ENCODE data around the gene NFYC. TPM values are rescaled to one million over a fixed set of nuclear protein-coding genes. Genes with fewer than 3 reads are reported as not detected.

The NFYC gene
- total RNA-seq, 1 donor from 2014 or later, result 26.8 TPM

DNA sequence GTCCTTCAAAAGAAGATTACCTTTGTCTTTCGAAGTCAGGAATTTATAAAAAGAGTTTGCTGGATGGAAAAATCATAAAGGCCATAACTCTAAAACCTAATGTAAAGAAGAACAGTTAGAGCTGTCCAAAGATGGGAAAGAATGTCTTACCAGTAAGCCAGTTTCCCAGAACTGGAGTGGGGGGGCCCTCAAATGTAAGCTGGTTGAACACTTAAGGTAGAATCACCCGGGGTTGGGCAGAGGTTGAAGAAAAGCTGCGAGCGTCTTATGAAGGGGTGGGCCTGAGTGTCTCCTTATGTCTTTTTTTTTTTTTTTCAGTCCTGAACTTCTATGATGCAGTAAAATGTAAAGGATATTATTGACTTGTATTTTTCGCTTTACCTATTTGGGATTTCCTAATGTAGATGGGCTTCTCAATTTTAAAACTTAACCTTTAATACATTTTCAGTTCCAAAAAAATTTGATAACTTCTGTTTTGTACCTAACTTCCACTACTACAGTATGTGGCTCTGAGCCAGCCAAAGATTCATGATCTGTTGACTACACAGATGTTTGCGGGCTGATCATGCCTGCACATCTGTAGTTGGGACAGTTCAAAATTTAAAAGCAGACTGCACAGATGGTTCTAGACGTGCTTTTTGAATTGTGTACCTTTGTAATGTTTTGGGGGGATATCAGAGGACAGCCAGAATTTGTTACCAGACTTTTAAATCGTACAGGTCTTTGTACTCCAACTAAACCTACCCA lies 43.6 kb downstream of the NFYC start:
- DNase-seq (ENCODE audit: low spot score) (no peak), ATAC-seq (no peak)

DNA sequence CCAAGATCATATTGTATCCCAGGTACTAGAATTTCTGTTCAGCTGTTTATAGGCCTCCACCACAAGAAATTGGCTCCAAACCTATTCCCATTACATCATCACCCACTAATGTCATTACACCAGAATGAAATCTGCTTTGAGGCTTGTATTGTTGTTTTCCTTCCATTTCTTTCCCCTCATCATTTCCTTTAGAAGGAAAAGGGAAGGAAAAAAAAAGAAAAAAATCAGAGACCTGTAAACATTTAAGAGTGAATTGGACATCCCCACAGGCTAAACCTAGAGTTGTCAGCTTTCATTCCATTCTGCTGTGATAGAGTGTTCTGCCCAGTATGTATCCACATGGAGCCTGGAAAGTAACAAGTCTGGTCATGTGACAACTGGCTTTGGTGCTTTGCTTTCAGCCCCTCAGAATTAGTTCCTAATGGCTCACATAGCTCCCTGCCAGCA lies 44.6 kb downstream of the NFYC start:
- DNase-seq (ENCODE audit: low spot score) (no peak), ATAC-seq (no peak)

DNA sequence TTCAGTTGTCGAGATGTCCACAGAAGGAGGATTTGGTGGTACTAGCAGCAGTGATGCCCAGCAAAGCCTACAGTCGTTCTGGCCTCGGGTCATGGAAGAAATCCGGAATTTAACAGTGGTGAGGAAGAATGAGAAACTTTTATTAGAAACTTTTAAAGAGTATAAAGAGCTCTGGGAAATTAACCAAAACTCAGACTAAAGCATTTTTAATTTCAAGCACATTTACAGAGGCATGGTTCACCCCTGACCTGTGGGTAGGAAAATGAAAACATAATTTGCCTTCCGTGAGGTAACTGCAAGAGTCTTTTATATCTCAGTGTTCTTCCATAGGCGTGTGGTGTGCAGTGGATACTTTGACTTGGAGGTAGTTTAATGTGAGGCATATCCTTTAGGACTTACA lies 47.3 kb downstream of the NFYC start:
- DNase-seq (ENCODE audit: low spot score) (no peak), ATAC-seq (no peak)

DNA sequence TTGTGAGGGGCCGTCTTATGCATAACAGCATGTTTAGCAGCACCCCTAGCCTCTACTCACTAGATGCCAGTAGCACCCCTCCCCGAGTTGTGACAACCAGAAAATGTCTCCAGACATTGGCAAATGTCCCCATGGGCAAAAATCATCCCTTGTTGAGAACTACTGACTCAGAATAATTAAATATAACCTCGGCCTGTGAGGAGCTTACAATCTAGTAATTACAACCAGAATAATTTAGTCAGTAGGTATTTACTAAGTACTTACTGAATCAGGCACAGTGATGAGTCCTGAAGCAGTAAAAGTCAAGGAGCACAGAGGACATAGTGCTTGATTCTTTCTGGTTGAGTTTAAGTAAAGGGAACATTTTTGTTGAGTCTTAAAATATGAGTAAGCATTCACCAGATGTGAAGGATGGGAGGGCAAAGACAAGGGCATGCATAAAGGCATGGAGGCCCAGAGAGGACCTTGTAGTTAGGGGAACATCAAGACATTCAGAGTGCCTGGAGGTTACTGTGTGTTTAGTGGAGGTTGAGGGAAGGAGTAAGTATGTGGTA lies 48.0 kb downstream of the NFYC start:
- DNase-seq (ENCODE audit: low spot score) (no peak), ATAC-seq (no peak)

DNA sequence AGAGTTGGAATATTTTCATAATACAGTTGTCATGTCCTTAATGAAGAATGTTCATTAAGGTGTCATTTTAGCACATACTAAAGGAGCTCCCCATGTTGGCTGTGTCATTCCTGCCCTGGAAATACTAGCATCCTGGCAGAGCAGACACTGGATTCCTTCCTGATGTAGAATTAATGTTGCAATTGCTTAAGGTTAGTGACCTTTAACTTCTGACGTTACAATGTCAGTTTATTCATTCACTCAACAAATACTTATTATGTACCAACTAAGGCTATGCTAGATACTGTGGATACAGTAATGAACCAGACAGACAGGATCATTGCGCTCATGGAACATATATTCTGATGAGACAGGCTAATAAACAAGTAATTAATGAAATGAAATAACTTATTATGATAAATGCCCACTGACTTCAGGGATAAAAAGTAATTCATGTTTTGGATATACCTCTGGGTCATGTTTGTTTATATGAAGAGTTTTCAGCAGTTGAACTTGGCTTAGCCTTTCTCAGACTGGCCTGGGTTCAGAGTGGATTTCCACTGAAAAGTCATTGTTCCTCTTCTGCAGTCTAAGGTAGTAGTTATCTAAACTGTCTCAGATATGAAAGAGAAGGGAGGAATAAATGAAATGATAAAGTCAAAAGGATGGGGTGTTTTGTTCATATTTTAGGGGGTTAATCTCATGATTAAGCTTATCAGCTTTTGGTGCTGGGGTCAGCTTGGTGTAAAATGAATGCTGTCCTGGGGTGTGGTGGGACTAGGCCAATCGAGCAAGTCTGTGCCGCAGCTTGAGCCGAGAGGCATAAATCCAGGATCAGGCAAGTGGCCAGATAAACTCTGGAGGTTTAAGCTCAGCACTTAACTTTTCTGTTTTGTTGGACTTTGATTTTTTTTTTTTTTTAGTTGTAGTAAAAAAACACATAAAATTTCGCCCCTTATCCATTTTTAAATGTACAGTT lies 48.8 kb downstream of the NFYC start:
- DNase-seq (ENCODE audit: low spot score), result no peak
- peak; percentile 79 for ATAC-seq

DNA sequence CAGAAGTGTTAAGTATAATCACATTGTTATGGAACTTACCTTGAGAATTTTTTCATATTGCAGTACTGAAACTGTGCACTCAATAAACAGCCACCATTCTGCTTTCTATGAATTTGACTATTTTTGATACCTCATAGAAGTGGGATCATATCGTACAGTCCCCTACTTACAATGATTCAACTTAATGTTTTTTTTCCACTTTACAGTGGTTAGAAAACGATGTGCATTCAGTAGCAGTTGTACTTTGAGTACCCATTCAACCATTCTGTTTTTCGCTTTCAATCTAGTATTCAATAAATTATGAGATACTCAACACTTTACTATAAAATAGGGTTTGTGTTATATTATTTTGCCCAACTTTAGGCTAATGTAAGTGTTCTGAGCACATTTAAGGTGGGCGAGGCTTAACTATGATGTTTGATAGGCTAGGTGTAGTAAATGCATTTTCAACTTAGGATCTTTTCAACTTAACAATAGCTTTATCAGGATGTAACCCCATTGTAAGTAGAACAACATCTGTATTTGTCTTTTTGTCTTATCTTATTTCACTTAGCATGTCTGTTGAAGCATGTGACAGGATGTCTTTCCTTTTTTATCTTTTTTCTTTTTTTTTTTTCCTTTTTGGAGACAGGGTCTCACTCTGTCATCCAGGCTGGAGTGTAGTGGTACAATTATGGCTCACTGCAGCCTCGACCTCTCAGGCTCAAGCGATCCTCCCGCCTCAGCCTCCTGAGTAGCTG lies 49.7 kb downstream of the NFYC start:
- ATAC-seq (no peak), DNase-seq (ENCODE audit: low spot score) (no peak)

DNA sequence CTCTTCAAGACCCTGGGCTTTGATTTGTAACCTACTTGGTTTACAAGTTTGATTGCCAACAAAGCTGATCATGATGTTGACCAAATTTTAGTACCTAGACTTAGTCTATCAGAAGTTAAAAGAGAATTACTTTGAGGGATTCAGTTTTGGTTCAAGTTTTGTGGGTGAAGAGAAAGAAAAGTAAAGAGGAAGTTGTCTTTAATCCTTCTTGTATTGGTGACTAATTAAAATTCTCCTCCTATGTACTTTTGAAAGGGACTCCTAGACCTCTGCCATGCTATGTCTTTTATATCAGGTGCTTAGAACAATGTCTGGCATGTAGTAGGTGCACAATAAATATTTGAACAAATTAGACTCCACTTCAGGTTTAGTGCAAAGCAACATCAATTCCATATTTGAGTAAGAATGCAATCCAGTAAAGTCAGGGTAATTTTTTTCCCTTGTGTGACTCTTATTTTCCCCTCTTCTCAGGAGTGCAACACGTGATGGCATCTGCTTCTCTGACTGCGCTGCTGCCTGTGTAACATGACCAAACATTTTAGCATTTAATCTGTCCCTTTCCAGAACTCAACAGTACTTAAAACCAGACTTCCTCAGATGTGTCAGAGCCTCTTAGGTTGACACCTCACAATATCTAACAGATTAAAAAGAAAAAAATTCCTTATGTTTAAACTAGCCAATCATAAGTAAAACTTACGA lies 51.0 kb downstream of the NFYC start:
- no peak for ATAC-seq
- no peak for DNase-seq (ENCODE audit: low spot score)

DNA sequence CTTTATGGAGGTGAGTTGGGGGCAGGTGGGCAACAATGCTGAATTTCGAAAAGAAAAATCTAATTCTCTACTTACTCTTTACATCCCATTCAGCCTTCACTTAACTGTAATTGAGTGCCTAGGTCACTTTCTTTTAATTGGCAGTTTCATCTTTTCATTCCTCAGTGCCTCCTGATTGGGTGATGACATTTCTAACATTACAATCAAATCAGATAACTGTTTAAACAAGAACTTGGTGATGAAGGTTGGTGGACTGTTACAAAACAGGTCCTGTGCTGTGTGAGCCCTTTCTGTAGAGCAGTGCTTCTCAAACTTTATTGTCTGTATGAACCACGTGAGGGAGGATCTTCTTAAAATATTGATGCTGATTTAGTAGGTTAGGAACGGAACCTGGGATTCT lies 51.9 kb downstream of the NFYC start:
- DNase-seq (ENCODE audit: low spot score) (no peak), ATAC-seq (peak; percentile 66)

DNA sequence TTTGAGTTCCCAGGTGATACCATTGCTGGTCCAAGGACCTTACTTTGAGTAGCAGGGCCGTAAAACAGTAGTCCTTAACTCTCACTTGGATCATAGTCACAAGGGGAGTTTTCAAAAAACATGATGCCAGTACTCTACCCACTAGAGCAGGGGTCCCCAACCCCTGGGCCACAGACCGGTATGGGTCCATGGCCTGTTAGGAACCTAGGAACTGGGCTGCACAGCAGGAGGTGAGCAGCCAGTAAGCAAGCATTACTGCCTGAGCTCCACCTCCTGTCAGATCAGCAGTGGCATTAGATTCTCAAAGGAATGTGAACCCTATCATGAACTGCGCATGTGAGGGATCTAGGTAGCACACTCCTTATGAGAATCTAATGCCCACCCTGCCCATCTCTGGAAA lies 52.4 kb downstream of the NFYC start:
- no peak for DNase-seq (ENCODE audit: low spot score)
- no peak for ATAC-seq

DNA sequence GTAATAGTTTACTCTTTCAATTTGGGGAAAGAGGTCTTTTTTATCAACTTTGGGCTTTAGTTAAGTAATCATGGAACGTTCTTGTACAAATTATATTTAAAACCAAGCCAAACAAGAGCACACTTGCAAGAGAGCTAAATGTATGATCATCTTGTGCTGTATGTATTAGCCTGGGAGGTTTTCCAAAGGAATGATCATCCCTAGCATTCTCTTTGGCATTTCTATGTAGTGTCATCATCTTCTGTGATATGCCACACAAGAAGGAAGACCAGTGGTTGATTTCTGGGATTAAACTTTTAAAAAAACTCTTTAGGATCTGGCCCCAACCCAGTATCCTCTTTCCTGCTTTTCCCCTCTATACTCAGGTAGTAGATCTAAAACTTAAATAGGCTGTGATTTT lies 53.7 kb downstream of the NFYC start:
- ATAC-seq, result no peak
- no peak for DNase-seq (ENCODE audit: low spot score)

DNA sequence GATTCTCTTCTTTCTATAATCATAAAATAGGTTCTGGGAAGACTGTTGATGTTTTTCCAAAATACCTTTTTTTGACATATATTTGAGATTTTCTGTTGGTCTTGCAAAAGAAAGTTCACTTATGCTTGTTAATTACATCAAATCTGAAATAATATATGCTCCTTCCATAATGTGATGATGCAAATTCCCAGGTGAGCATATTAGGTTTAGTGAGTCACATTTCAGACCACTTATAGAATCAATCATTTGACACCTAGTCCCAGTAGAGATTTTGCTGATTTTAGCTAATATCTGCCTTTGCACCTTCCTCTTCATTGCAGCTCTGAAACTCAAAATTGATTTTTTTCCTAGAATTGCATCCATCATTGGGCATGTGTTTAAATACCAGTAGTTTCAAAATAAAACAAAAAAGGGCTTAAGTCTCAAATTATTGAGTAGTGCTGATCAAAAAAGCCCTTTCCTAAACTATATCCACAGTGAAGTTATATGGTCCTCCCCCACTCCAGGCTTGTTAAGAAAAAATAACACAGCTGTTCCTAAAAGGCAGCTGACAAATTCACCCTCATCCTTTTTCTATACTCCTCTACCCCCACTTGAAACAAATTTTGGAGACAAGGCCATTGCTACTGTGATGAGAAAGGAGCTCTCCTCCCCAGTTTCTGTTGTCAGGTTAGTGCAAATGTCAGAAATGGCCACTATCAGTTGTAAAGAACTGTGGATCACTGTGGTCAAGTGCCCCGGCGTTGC lies 55.0 kb downstream of the NFYC start:
- no peak for ATAC-seq
- DNase-seq (ENCODE audit: low spot score), result no peak

DNA sequence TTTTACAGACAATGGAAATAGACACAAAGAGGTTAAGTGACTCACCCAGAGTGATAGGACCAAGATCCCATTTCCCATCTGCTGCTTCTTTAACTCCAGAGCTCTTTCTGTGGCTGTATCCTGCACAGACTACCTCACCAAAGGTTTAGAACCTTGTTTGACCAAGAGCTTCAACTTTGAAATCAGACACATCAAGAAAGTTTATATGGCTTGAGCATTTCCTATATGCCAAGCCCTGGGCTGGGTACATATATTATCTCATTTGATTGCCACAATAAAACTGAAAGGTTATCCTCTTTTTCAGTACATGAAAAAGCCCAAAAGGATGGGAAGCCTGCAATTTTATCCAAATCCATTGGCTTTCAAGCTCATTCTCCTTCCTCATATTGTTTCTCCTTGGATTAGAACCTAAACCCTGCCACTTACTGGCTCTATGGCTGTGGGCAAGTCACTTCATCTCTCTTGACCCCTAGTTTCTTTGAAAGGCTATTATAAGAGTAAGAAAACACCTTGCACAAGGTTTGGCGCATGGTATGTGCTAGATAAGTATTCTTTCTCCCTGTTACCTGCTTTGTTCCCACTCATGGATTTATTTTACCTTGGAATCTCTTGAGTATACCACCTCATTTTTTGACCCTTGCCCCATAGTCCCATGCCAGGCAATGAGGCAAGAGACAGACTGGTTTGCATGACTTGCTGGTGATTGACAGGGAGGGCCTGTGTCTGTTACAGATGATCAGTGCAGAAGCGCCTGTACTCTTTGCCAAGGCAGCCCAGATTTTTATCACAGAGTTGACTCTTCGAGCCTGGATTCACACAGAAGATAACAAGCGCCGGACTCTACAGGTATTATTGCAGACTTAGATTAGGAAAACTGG lies 57.6 kb downstream of the NFYC start:
- DNase-seq (ENCODE audit: low spot score) (peak; percentile 90), ATAC-seq (peak; percentile 95)

DNA sequence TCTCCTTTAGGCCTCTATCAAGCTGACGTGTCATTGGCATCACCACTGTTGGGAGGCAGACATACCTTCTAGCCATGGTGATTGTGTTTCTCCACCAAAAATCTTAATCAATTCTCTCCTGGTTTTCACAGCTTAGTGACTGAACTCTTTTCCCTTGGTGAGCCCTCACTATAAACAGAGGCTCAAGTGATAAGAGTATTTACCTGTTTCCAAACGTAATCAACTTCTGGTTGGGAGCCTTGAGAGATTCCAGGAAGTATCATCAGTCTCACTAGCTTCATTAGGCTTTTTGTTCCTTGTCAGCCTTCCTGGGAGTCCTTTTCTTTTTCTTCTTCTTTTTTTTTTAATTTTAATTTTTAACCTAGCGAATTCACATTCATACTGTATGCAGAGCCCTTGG lies 58.3 kb downstream of the NFYC start:
- peak; percentile 44 for ATAC-seq
- no peak for DNase-seq (ENCODE audit: low spot score)

DNA sequence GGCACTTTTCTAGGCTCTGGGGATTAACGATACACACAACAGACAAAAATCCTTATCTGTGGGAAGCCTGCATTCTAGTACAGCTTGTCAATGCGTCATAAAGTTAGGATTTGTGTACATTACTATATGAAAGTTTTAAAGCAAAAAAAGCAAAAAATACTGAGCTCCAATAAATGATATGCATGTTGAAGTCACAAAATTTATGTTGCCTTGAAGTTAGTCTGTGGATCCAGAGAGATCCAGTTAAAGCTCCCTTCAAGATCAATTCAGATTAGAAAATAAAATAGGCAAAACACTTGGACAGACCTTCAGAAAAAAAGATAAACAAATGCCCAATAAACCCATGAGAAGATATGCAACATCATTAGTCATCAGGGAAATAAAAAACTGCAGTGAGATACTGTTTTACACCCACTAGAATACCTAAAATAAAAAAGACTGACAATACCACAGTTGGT lies 59.0 kb downstream of the NFYC start:
- ATAC-seq (no peak), DNase-seq (ENCODE audit: low spot score) (no peak)

DNA sequence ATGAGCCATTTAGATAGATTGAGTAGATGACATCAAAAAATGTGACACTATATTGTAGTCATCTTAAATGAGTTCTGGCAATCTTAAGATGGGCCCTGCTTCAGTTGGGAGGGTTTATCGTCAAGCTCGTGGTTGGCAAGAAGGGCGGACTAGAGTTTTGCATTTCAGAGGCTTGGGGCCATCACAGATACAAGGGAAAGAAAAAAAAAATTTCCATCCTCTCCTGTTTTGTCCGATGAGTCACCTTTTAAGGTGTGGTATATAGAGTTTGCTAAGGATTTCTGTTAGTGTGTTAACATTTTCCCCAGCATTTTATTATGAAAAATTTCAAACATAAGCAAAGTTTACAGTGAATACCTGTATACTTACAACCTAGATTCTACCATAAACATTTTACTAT lies 60.3 kb downstream of the NFYC start:
- DNase-seq (ENCODE audit: low spot score) (no peak), ATAC-seq (no peak)

DNA sequence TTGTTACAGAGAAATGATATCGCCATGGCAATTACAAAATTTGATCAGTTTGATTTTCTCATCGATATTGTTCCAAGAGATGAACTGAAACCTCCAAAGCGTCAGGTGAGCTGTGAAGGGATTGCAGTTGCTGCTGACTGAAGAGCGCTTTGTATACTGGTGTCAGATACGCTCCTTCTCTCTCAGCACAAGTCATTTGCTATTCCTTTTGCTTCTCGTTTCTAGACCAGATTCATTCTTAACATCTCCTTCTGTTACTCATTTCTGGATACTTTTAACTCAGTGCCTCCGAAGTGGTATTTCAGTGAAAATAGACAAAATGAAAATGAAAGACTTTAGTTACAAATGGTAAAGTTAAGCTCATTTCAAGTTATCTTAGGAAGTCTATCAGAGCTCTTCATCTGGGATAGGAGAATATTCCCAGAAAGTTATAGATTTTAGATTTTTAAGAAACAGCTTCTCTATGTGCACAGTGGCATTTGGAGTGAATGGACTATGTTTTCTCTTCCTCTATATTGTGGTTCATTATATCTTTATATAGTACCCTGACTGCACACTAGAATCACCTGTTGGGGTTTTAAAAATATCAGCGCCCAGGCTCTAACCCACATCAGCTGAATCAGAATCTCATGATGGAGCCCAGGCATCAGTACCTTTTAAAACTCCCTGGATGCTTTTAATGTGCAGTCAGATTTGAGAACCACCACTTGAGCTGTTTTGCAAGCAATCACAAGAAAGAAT lies 61.8 kb downstream of the NFYC start:
- ATAC-seq, result no peak
- DNase-seq (ENCODE audit: low spot score), result no peak

DNA sequence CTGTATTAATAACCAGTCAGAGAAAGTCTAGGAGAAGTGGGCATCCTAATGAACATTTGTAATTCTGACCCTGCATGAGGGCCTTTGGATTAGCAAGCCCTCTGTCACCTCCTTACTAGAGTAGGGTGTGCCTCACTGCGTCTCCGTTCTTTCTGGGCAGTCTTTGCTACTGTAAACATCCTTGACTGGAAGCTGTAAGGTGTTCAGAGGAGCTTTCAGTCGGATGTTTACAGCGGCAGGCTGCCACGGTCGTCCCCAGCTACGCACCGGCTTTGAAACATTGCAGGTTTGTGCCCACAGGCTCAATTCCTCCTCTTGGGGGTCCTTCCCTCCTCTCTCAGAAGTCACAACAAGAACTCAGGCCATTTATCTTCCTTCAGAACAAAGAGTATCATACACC lies 62.7 kb downstream of the NFYC start:
- ATAC-seq, result no peak
- no peak for DNase-seq (ENCODE audit: low spot score)

DNA sequence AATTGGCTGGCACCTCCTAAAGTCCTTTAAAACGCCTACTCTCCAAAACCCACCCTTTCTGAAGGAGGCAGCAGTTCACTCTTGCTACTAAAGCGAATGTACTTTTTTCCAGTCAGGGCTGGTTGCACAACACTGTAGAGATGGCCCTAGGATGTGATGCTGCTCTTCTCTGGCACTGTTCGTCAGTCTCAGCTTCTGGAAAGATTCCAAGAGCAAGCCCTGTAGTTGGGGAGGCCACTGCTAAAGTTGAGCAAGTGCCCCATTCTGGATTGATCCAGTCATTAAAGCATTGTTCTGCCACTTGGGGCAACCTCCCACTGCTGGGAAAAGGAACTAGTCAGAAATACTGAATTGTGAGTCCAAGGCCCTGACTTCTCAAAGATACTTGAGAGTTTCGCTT lies 63.6 kb downstream of the NFYC start:
- ATAC-seq (peak; percentile 67), DNase-seq (ENCODE audit: low spot score) (peak; percentile 85)

All from left lobe of liver (tissue), 2 donors.